SK-N-DZ (cell line): Measurements from ENCODE around the gene MTARC2. TPM values are rescaled to one million over a fixed set of nuclear protein-coding genes. Genes with fewer than 3 reads are reported as not detected.
"Not testable (repeated sequence)": the region's sequence is repeated elsewhere in the genome, so short reads cannot be mapped to it uniquely, and the experiment has no call there.

Source experiments
- DNase-seq: peaks from one replicate; pipeline ENCODE4 v3.0.0-alpha.2; 2015; ENCODE audit warnings: low spot score
- polyA plus RNA-seq, 2 experiments: library from polyadenylated mRNA; depleted of rRNA; stranded (reverse); fragments of >200 nt; gene quantifications; 2 replicates each; pipeline ENCODE4 v1.2.3, GENCODE V29; 2014

The MTARC2 gene
- not detected in 2 replicates for polyA plus RNA-seq (2014; cell fraction: cytosol; rRNA removed)
- polyA plus RNA-seq (2014; cell fraction: nucleus; rRNA removed) = not detected in 2 replicates

GRCh38 chr1:220748089-220748934 is at the start of gene MTARC2:
TSS of gene MTARC2 (plus strand) at chr1:220748322. CDS start at chr1:220748532, 210 bp downstream.
- no peak for DNase-seq

- no peak for DNase-seq
Observed at GRCh38 chr1:220698607-220699016, 49.5 kb upstream of the MTARC2 start.

- DNase-seq = no peak
Observed at GRCh38 chr1:220699044-220699443, 49.1 kb upstream of the MTARC2 start.

- DNase-seq = no peak
Observed at GRCh38 chr1:220700556-220701179, 47.5 kb upstream of the MTARC2 start.

GRCh38 chr1:220701974-220702373 is 46.1 kb upstream of the MTARC2 start:
- DNase-seq = no peak

GRCh38 chr1:220702733-220703270 is 45.3 kb upstream of the MTARC2 start:
- DNase-seq = no peak

- no peak for DNase-seq
Observed at GRCh38 chr1:220703305-220703704, 44.8 kb upstream of the MTARC2 start.

GRCh38 chr1:220705782-220706181 is 42.3 kb upstream of the MTARC2 start:
- no peak for DNase-seq

GRCh38 chr1:220706480-220706879 is 41.6 kb upstream of the MTARC2 start:
- DNase-seq = no peak

GRCh38 chr1:220707160-220707559 is 41.0 kb upstream of the MTARC2 start:
- no peak for DNase-seq

- no peak for DNase-seq
Observed at GRCh38 chr1:220708244-220708643, 39.9 kb upstream of the MTARC2 start.

GRCh38 chr1:220708936-220709801 is 39.0 kb upstream of the MTARC2 start:
- no peak for DNase-seq

- no peak for DNase-seq
Observed at GRCh38 chr1:220710333-220710732, 37.8 kb upstream of the MTARC2 start.

- no peak for DNase-seq
Observed at GRCh38 chr1:220711056-220711809, 36.9 kb upstream of the MTARC2 start.

GRCh38 chr1:220715986-220716385 is 32.1 kb upstream of the MTARC2 start:
- DNase-seq = not testable (repeated sequence)

- DNase-seq = no peak
Observed at GRCh38 chr1:220717800-220718640, 30.1 kb upstream of the MTARC2 start.

- not testable (repeated sequence) for DNase-seq
Observed at GRCh38 chr1:220721266-220721665, 26.9 kb upstream of the MTARC2 start.

GRCh38 chr1:220726634-220727033 is 21.5 kb upstream of the MTARC2 start:
- no peak for DNase-seq

GRCh38 chr1:220727519-220727918 is 20.6 kb upstream of the MTARC2 start:
- DNase-seq = no peak

GRCh38 chr1:220730486-220730885 is 17.6 kb upstream of the MTARC2 start:
- no peak for DNase-seq
